ENCODE results near the gene FCHO1. TPM values are rescaled to one million over a fixed set of nuclear protein-coding genes. Genes with fewer than 3 reads are reported as not detected.

FCHO1 gene
- total RNA-seq, 1 experiment from 2014 or later = 9.1 TPM

DNA sequence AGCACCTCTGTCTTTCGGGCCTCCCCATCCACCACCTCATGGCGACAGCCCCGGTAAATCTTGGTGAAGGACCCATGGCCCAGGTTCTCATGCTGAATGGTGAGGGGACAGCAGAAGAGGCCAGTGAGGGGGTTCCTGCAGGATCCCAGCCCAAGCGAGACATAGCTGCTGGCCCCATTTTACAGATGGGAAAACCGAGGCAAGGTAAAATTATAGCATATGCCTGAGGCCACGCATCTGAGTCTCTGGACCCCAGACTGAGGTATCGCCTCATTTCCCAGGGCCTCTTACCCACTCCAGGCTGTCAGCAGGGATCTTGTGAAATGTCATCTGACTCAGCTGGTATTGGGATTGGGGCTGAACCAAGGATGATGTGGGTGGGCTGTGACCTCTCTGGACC, 86.7 kb downstream of the FCHO1 start:
- no peak for DNase-seq (ENCODE audit: low read depth)
- in situ Hi-C loops (cut with HindIII; ENCODE audit: low pct_unique_long_range_greater_than_20kb, low sequenced_read_pairs) = no loop called here

Other genes starting within 250 kb of the FCHO1 start
- gene PGLS, start 239.8 kb upstream of the FCHO1 start, total RNA-seq (2014; rRNA removed; shearing (Covaris generic); ENCODE audit: low replicate concordance) = 197 and 233 TPM in 2 replicates
- 133 and 145 TPM in 2 replicates for gene COLGALT1, start 195.8 kb upstream of the FCHO1 start, total RNA-seq (2014; rRNA removed; shearing (Covaris generic); ENCODE audit: low replicate concordance)
- gene UNC13A, start 63.1 kb upstream of the FCHO1 start, total RNA-seq (2014; rRNA removed; shearing (Covaris generic); ENCODE audit: low replicate concordance) = 0.06 TPM in 1 of 2 replicates, not detected in the other
- 46.5 and 56.1 TPM in 2 replicates for gene MAP1S, start 32.0 kb upstream of the FCHO1 start, total RNA-seq (2014; rRNA removed; shearing (Covaris generic); ENCODE audit: low replicate concordance)
- 9.8 and 15.8 TPM in 2 replicates for gene B3GNT3, start 43.7 kb downstream of the FCHO1 start, total RNA-seq (2014; rRNA removed; shearing (Covaris generic); ENCODE audit: low replicate concordance)
- not detected in 2 replicates for gene INSL3, start 70.0 kb downstream of the FCHO1 start, total RNA-seq (2014; rRNA removed; shearing (Covaris generic); ENCODE audit: low replicate concordance)
- gene JAK3, start 96.5 kb downstream of the FCHO1 start, total RNA-seq (2014; rRNA removed; shearing (Covaris generic); ENCODE audit: low replicate concordance) = 2.5 and 5.0 TPM in 2 replicates
- 852 and 893 TPM in 2 replicates for gene RPL18A, start 108.4 kb downstream of the FCHO1 start, total RNA-seq (2014; rRNA removed; shearing (Covaris generic); ENCODE audit: low replicate concordance)
- not detected in 2 replicates for gene SLC5A5, start 120.5 kb downstream of the FCHO1 start, total RNA-seq (2014; rRNA removed; shearing (Covaris generic); ENCODE audit: low replicate concordance)
- gene CCDC124, start 181.5 kb downstream of the FCHO1 start, total RNA-seq (2014; rRNA removed; shearing (Covaris generic); ENCODE audit: low replicate concordance) = 204 and 270 TPM in 2 replicates
- gene KCNN1, start 215.6 kb downstream of the FCHO1 start, total RNA-seq (2014; rRNA removed; shearing (Covaris generic); ENCODE audit: low replicate concordance) = not detected in 2 replicates

Data from Caki2 (cell line).